K562 (cell line): ENCODE data around the gene XPR1.

Experiments
- CHD2 ChIP-seq: IDR thresholded peaks from 2 replicates; pipeline ENCODE4 v1.6.1; 2011; ENCODE audit warnings: low read depth, low read length
- HMBOX1 ChIP-seq: sonication (generic); IDR thresholded peaks from 2 replicates; pipeline ENCODE4 v1.6.1; 2016

GRCh38 chr1:180912211-180912800 lies 280.5 kb downstream of the XPR1 start:
- TF ChIP-seq CHD2: no peak
- no peak for TF ChIP-seq HMBOX1
